Activated CD4-positive, alpha-beta T cell treated with anti-CD3 and anti-CD28 coated beads for 24 hours (primary cell): ENCODE measurements around the gene MMP1.

ENCODE experiments used
- DNase-seq, 2 donors: peaks; one replicate each; pipeline ENCODE4 v3.0.0-alpha.2; 2020; ENCODE audit warnings: low read depth in 2 of 2

MMP1 gene

DNA sequence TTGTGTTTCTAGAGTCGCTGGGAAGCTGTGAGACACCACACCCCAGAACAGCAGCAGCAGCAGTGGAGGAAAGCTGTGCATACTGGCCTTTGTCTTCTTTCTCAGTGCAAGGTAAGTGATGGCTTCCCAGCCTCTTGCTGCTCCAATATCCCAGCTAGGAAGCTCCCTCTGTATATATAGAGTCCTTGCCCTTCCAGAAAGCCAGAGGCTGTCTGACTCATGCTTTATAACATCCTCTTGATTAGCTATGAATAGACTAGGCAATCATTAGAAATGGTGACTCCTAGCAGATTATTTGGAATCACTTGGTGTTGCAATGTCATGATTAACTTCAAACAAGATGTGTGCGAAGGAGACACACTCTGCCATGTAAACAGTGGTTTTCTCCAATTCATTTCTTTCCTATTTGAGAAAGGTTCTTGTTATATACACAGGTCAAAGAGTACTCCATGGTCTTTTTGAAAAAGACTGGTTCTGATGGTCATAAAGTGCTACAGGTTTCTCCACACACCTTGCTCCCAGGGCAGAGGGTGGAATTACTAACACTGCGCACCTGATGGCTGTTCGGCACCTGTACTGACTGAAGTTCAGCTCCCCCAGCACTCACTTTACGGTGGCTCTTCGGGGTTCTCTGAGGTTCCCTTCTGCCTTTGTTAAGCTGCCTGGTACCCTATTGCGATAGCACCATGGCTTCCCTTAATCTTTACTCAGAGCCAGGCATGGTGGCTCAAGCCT lies at the start of gene MMP1:
Gene MMP1, minus strand, starts transcription at position 149 of the 735 bp plus-strand sequence. Its CDS starts 68 bp downstream, at position 81.
- DNase-seq: no peak

DNA sequence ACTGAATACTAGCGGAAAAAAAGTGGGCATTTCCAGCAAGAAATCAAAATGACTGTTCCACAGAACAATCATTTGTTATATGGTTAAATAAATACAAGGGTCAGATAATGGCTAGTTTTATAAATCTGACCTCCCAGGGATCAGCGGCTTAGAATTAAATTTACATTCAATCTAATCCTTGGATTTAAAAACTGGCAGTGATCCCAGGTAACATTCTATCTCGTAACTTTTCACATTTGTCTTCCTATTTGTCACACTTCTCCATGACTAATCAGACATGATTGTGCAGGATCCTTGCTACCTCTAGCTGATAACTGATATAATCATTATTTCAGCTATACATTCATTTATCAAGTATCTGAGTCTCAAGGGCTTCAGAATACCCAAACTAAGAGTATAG lies 48.3 kb upstream of the MMP1 start:
- DNase-seq: no peak

DNA sequence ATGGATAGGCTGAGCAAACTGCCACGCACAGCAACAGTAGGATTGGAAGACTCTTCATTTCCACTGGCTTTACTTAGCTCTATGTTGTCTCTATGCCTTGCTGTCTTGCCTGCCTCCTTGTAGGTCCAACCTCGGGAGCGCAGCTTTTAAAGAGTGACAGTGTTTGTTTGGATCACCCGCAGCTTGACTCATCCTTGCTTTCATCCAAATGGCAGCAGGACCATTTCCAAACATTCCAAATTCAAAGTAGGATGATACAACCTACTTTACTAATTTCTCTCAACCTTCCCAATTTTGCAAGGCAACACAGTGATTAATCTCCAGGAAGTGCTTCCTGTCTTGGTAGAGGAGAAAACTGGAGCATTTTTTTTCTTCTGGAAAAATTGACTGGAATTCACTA lies 45.5 kb upstream of the MMP1 start, which contains the start of gene MMP3:
Gene MMP3, minus strand, starts transcription at position 121 of the 400 bp plus-strand sequence. Its CDS starts 63 bp downstream, at position 58.
- DNase-seq: no peak

DNA sequence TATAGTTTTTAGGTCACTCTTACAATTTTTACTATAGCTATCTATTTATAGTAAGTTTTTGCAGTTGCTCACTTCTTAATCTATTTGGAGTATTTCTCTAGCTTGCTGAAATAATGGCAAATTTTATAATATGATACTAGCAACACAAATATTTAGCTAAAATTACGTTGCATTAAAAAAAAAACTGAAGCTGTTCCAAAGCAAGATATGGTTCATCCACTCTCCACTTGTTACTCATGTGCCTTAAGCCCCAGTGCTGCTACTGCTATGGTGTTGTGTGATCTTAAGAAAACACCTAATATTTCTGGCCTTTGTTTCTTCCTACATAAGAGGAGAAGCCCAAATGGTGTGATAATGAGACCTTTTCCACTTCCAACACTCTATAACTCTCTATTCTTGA lies 45.0 kb upstream of the MMP1 start:
- DNase-seq: no peak

DNA sequence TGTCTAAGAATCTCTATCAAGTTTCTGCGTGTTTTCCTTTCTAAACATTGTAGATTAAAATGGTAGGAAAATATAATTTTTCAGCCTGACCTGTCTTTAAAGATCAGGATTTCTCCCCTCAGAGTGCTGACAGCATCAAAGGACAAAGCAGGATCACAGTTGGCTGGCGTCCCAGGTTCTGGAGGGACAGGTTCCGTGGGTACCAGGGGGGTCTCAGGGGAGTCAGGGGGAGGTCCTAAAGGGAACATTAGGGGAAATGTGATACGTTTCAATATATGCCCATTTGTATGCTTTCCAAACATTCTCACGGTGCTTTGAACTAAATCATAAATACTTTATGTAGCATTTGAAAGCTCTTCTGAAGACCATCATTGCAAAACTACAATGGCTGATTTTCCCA lies 42.1 kb upstream of the MMP1 start:
- DNase-seq: no peak

DNA sequence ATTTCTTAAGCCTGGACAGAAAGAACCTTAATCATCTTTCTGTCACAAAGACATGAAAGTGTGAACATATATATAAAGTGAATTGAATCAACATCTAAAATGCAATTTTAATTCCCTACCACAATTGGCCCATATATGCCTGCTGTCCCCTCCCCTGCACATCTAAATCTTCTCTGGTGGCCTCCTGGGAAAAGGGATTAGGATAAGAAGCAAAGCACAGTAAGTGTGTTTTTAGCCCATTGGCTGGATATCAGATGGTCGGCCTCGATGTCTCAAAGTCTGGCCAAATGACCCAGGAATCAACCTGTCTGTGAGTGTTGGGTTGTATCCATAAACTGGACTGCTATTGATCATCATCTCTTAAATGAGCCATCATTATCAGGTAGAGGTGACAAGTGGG lies 39.7 kb upstream of the MMP1 start:
- no peak for DNase-seq

DNA sequence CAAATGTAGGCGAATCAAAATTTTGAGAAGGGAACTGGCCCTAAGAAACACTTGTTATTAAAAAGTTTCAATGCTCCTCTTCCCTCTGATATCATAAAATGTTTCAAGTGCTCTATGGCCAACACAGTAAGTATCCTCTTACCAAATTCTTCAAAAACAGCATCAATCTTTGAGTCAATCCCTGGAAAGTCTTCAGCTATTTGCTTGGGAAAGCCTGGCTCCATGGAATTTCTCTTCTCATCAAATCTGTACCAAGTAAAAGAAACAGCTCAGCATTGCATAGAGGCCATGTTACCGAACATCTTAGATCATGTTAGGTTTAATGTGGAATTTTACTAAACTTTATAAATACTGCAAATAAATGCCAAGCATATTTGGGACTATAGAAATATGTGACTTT lies 39.2 kb upstream of the MMP1 start:
- DNase-seq: no peak

DNA sequence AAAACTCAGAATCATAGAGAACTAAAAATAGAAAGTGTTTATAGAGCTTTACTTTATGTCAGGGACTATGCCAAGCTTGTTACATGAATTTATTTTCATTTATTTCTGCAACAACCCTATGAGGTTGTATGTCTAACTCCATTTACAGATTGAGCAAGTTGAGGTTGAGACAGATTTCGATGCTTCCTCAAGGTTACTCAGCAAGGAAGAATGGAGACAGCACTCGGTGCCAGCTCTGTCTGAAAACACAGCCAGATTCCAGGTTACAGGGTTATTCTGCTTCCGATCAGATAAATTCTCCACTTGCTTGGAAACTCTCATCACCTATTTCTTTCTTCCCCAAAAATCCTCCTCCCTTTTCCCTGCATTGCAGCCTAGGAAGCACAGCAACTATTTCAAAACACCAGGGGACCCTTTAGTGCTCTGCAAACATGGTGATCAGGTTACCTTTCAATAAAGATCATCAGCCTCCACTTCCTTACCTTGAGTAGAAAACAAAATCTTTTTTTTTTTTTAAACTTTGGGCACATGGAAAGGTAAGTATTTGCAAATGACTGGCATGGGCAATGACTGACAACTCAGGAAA lies 38.4 kb upstream of the MMP1 start:
- no peak for DNase-seq

DNA sequence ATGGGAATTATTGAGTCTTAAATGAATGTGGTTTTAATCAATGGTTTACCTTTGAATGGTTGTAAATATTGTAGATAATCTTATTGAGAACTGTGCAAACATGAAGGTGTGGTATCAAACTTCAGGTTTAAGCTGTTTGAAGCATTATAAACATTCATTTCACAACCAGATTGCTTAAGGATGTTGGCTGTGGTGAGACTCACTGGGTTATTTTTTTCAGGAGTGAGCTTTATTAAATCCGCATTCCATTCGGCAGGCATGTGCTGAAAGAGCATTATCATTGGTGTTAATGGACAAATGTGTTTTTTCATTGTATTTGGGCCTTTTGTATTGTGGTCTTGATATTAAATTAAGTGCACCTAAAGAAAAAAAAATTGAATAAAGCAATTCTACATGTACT lies 35.8 kb upstream of the MMP1 start:
- no peak for DNase-seq

DNA sequence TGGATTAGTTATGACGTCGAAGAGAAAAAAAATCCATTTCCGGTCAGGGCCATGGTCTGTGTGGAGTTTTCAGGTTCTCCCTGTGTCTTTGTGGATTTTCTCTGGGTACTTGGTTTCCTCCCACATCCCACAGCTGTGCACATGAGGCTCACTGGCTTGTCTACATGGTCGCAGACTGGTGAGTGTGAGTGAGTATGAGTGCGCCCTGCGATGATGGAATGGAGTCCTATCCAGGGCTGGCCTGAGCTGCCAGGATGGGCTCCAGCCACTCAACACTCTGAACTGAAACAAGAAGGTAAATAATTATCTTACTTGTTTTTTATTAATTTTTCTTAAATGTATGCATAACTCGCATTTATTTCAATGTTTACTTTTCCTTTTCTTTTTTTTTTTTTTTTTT lies 34.7 kb upstream of the MMP1 start:
- DNase-seq: no peak

DNA sequence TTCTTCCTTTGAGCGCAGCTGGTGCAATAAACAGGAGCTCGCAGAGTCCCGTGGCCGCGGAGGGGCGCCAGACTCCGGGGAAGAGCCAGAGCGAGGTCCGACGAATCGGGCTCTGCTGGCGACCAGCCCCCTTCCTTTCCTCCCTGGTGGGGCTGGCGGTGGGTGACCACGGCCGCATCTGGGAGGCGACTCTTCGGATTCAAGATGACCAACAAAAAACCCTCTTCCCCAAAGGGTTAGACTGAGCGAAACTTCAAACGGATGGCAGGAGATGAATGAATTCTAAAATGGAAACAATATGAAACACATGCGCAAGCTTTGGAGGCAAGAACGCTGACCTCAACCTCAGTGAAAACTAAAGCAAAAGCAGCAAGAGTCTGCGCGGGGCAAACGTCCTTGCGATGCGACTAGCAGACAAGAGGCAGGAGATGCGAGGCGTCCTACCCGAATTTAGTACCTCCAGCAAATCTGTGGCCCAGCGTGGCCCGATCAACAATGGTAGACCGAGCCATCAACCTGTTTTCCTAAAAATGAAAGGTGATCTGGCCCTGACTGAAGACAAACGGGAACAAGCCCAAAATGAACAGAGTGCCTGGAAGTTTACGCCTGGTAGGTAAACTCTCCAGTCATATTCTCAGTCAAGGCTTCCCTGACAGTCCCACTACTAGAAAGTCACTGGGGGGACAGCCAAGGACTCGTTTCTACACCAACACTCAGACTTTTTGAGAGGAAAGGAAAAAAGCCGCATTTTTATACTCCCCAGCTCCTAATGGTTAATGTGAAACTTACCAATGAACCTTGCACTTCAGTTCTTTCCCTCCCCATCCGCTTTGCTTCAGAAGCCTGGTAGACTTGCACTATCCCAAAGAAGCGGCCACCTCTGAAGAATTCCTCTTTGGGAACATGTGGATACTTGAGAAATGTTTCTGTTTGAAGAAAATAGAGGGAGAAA lies 33.8 kb upstream of the MMP1 start:
- no peak for DNase-seq

DNA sequence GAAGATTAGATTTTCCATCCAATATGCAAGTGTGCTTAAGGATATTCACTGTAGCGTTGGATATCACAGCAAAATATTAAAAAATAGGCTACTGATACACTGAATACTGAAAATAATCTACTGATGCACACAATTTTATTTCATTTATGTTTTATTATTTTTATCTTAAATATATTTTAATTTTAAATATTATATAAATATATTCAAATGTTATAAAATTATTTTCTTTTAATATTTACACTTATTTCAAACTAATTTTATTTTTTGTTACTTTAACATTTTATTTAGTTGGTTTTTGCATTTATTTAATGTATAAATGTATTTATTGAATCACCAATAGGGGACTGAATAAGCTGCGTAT lies 33.1 kb upstream of the MMP1 start:
- no peak for DNase-seq

DNA sequence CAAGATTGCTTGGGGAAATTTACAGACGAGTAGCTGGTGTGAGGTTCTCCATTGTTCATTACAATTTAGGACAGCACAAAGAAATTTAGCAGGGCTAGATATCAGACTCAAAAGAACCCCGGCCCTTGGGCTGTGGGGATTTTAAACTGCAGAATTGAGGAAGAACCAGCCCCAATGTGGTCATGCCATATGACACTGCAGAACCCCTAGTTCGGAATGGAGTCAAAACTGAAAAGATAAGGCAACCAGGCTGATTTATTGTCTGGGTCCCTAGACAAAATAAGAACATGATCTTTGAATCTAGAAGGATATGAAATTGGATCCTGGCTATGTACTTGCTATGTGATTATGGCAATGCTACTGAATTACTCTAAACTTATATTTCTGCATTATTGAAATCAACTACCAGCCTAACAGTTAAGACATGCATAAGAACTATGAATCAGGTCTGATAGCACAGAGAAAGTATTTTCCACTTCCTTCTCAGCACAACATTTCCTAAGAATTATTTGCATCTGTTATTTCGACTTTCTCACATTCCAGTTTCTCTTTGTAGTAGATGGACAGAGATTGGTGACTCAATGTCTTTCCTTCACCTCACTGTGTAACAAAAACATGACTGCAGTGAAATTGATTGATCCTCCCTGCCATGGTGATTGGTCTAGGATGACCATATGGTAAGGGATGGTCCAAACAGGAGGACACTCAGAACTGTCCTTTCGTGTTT lies 32.2 kb upstream of the MMP1 start:
- DNase-seq: no peak

DNA sequence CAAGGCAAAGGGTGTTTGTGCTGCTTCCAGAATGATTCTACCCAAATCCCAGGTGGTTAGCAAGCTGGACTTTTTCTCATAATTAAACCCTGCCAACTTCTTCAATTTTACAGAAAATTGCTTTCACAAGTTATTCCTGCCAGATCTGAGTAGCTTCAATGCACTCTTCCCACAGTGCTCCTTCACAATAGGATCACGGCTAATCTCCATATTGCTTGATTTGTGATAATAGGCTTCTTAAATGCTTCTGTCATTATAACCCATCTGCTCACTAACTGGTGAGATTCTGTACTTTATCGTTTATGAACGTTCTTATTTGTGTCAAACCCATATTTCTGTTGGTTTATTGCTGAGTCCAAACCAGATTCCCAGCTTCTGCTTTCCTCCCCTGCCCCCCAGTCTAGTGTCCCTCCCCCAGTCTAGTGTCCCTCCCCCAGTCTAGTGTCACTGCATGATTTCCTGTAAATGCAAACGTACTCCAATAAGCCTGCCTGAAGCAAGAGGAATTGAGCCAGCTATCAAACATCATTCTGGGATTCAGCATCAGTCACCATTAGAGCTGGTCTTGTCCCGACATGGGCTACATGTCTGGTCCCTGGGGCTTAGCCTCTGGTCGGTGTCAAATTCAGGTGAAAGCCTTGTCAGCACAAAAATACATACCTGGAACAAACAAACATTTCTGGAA lies 31.5 kb upstream of the MMP1 start:
- no peak for DNase-seq

DNA sequence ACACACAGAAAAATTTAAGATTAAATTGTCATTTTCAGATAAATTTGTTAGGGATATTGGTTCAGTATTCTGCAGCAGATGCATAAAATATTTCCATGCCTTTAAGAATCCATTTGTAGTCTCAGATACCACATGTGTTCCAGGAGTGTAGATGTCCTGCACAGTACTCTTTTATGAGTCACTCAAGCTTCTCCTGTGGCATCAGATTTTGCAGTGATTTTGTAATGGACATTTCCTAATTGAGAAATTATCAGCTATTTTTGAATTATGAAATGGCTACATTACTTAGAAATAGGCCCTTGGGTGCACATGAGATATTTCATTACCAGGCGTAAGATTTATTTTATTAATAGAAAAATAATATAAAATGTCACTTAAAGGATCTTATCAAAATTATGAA lies 26.6 kb upstream of the MMP1 start:
- DNase-seq: no peak

DNA sequence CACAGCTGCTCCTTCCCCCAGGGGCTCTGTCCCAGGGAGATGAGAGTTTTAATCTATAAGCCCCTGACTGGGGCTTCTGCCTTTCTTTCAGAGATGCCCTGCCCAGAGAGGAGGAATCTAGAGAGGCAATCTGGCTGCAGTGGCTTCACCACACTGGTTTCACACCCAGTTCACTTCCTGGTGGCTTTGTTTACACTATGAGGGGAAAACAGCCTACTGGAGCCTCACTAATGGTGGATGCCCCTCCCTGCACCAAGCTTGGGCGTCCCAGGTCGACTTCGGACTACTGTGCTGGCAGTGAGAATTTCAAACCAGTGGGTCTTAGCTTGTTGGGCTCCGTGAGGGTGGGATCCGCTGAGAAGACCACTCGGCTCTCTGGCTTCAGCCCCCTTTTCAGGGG lies 21.5 kb upstream of the MMP1 start:
- no peak for DNase-seq

DNA sequence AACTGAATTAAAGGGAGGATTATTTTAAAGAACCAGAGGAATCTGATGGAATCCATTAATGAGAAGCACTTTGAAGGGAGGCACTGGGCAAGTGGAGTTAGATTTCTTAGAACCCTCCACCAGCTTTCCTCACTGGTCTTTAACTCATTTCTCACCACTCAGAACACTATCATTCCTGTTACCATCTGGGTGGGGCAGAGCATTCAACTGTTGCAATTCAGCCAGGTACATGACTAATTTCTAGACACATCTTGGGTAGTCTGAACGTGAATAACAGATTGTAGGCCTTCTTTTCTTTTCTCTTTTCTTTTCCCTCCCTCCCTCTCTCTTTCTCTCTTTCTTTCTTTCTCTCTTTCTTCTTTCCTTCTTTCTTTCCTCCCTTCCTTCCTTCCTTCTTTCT lies 15.5 kb upstream of the MMP1 start:
- no peak for DNase-seq

DNA sequence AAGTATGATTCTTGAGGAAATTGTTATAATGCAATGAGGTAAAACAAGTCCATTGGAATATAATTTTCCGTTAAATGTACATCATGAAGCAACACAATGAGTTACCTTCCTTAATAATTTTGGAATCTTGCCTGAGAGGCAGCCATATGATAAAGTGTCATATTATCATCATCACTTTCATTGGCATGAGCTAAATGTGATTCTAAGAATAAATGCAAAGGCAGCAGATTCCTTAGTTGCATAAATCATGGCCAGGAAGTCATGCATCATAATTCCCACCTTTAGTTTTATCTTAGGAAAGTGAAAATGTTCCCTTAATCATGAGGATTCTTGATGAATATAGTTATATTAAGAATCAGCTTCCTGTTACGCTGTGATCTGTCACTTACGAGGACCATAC lies 14.2 kb upstream of the MMP1 start:
- DNase-seq: no peak

DNA sequence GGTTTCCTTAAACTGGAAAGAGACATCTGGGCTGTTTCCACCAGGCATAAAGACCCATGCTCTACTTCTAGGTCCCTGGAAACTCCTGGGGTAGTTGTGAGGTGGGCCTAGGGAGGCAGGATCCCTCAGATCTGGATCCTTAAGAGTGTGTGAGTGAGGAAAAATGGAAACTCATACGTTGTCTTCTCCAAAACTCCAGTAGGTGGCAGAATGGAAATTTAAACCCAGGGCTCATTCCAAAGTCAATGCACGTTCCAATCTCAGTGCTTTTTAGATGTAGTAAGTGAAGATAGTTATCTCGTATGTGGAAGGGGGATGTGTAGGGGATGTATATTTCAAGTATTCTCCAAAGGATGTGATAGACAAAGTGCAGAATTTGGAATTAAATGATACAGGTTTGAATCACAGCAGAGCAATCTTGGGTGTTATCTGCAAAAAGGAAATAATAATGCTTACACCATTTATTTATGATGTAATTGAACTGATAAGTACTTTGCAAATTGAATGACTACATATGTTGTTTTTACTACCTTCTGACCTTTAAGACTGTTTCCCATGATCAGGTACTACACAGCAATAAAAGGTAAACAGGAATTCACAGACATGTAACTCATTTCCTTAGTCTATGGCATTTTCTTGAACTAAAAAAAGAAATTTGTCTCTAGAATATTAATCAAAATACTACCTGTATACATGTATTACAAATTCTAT lies 13.1 kb upstream of the MMP1 start:
- DNase-seq: no peak

DNA sequence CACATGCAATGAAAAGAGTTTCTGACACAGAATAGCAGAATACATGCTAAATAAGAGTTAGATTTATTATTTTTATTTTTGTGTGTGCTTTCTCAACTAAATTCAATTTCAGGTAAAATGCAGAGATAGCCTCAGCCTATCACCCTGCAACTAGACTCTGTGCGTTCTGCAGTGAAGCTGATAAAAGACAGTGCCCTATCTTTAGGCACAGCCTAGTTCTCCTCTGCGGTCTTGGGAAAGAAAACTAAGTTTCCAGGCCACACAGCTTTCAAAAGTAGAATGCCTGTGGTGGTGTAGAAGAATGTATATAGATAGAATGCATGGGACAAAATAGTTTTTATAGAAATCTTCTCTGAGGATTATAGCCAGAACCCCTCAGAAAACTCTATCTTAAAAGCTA lies 12.0 kb upstream of the MMP1 start:
- no peak for DNase-seq

DNA sequence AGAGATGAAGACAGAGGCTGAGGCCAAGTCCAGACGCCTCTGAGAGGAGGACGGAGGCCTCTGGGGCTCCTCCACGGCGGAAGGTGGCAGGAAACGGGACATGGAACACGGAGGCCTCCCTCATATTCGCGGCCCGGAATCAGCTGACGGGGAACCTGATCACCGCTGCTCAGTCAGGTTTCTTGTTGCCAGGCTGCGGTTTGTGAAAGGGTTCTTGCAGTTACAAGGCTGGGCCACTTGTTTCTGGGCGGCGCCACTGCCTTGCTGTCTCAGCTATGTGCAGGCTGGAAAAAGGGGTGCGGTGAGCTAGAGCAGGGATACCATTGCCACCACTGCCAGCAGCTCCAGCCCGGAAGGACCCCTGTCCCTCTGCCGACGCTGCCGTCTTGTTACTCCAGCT lies 10.0 kb upstream of the MMP1 start:
- DNase-seq: no peak
